Measurements from ENCODE around the gene PALS2. TPM values are rescaled to one million over a fixed set of nuclear protein-coding genes. Genes with fewer than 3 reads are reported as not detected.

PALS2 gene
- total RNA-seq, 1 donor from 2014 or later, result 18.9 TPM

- intact Hi-C loops (cut with DNase I), result no loop called here
- H3K36me3 ChIP-seq, result no peaks in the 10 kb centered on the region
- TF ChIP-seq CTCF (IDR thresholded peaks at IDR 0.05) (no peak), POLR2AphosphoS5 (IDR thresholded peaks at IDR 0.05; ENCODE audit: insufficient read depth in 1 of 2, low read depth in 1 of 2) (no peak), POLR2A (IDR thresholded peaks at IDR 0.05) (no peak)
- no peaks in the 10 kb centered on the region for H3K9me3 ChIP-seq
- no peaks in the 10 kb centered on the region for H3K27me3 ChIP-seq
- no peak overlapping the region for H3K4me3 ChIP-seq
- H3K27ac ChIP-seq, result no peak overlapping the region
- DNase-seq (ENCODE audit: extremely low spot score in 2 of 2), result no peak
- no peaks in the 10 kb centered on the region for H3K4me1 ChIP-seq
Observed at GRCh38 chr7:24582166-24582565, 8.9 kb downstream of the PALS2 start.

DNA sequence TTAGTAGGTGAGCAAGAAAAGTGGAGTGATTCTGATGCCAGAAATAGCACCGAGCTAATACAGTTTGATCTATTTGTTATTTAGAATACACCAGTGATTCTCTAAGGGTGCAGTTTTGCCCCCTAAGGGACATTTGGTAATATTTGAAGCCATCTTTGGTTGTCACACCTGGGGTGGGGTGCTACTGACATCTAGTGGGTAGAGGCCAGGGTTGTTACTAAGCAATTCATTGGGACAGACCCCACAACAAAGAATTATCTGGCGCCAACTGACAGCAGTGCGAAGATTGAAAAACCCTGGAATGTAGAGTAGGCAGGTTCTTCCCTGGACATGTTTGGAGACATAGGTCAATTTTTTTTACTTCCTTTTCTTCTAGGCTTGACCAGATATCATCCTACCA is 14.6 kb downstream of the PALS2 start:
- TF ChIP-seq POLR2A (IDR thresholded peaks at IDR 0.05), result no peak
- no peak for TF ChIP-seq CTCF (IDR thresholded peaks at IDR 0.05)
- TF ChIP-seq POLR2AphosphoS5 (IDR thresholded peaks at IDR 0.05; ENCODE audit: insufficient read depth in 1 of 2, low read depth in 1 of 2), result no peak

DNA sequence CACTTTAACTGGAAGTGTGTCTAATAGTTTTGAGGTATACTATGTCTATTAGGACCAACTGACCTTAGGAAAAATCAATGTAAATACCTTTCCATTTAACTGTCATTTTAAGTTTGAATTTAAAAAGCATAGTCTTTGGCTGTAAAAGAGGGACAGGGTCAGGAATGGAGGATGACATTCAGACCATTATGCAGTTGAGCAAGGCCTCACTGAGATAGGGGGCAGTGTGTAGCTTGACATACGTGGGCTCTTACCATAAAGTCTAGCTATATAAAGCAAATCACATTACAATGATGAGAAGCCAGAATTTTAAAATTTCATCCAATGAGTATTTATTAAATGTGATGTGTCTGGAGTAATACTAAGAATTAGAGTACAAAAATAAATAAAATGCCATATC is 17.9 kb downstream of the PALS2 start:
- no peaks in the 10 kb centered on the region for H3K4me1 ChIP-seq
- no peaks in the 10 kb centered on the region for H3K36me3 ChIP-seq
- H3K27me3 ChIP-seq, result no peaks in the 10 kb centered on the region
- no peak overlapping the region for H3K4me3 ChIP-seq
- no peak for DNase-seq (ENCODE audit: extremely low spot score in 2 of 2)
- TF ChIP-seq POLR2AphosphoS5 (IDR thresholded peaks at IDR 0.05; ENCODE audit: insufficient read depth in 1 of 2, low read depth in 1 of 2), result no peak
- no peak for TF ChIP-seq CTCF (IDR thresholded peaks at IDR 0.05)
- no peak for TF ChIP-seq POLR2A (IDR thresholded peaks at IDR 0.05)
- intact Hi-C loops (cut with DNase I), result no loop called here
- H3K27ac ChIP-seq, result no peak overlapping the region
- no peaks in the 10 kb centered on the region for H3K9me3 ChIP-seq

More for the DNA sequence above, 14.6 kb downstream of the PALS2 start:
- DNase-seq (ENCODE audit: extremely low spot score in 2 of 2), result no peak
- H3K27me3 ChIP-seq, result no peaks in the 10 kb centered on the region
- no peaks in the 10 kb centered on the region for H3K36me3 ChIP-seq
- no peaks in the 10 kb centered on the region for H3K9me3 ChIP-seq
- no peaks in the 10 kb centered on the region for H3K4me1 ChIP-seq
- no peak overlapping the region for H3K27ac ChIP-seq
- no peak overlapping the region for H3K4me3 ChIP-seq
- intact Hi-C loops (cut with DNase I), result no loop called here

DNA sequence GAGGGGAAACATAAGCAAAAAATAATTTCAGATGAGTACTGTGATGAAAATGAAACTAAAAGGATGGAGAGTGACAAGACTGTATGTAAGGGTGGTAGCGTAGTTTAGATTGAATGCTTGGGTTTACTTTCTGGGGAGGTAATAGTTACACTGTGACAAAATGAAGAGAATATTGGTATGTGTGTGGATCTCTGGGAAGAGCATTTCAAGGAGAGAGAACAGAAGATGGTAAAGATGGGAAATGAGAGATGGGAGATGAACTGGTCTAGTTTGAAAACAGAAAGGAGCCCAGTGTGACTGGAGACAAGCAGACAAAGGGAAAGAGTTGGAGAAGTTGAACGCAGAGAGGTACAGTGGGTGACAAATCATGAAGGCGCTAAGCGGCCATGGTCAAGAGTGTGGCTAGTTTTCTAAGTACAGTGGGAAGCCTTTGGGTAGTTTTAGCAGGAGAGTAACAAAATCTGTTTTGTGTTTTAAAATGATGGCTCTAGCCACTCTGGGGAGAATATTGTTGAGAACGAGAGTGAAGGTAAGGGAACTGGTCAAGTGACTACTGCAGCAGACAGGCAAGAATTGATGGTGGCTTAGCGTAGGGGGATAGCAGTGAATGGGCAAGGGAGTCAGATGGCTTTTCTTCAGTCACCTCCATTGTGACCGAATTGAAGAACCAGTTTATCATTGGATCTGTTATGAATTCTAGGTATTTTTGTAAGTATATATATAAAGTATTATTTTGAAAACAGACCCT is 22.6 kb downstream of the PALS2 start:
- Histone ChIP-seq H3K4me1 (no peaks in the 10 kb centered on the region), H3K4me3 (no peak overlapping the region), H3K9me3 (no peaks in the 10 kb centered on the region), H3K36me3 (no peaks in the 10 kb centered on the region), H3K27me3 (no peaks in the 10 kb centered on the region), H3K27ac (no peak overlapping the region)
- intact Hi-C loops (cut with DNase I), result no loop called here
- TF ChIP-seq POLR2A (IDR thresholded peaks at IDR 0.05) (no peak), CTCF (IDR thresholded peaks at IDR 0.05) (no peak), POLR2AphosphoS5 (IDR thresholded peaks at IDR 0.05; ENCODE audit: insufficient read depth in 1 of 2, low read depth in 1 of 2) (no peak)
- no peak for DNase-seq (ENCODE audit: extremely low spot score in 2 of 2)

DNA sequence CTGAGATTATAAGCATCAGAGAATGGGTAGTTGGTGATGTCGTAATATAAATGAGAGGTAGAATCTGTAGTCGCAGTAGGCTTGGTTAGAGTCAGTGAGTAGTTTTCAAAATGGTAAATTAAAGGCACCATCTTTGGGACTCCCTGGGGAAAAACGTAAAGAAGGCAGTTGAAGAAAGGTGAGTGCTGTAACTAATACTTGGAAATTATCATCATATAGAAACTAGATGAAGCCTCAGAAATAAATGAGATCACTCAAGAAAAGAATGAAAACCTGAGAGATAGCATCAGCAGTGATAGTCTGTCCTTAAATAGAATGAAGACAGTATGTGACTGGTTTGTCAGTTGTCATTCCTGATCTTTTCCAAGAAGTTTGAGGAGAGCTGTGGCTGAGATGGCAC is 23.8 kb downstream of the PALS2 start:
- Histone ChIP-seq H3K9me3 (no peaks in the 10 kb centered on the region), H3K27ac (no peak overlapping the region), H3K36me3 (no peaks in the 10 kb centered on the region), H3K4me1 (no peaks in the 10 kb centered on the region), H3K27me3 (no peaks in the 10 kb centered on the region), H3K4me3 (no peak overlapping the region)
- DNase-seq (ENCODE audit: extremely low spot score in 2 of 2), result no peak
- no peak for TF ChIP-seq POLR2AphosphoS5 (IDR thresholded peaks at IDR 0.05; ENCODE audit: insufficient read depth in 1 of 2, low read depth in 1 of 2)
- no peak for TF ChIP-seq CTCF (IDR thresholded peaks at IDR 0.05)
- TF ChIP-seq POLR2A (IDR thresholded peaks at IDR 0.05), result no peak
- intact Hi-C loops (cut with DNase I), result no loop called here

All from vagina (tissue), 2 donors.